HL-60/S4 treated with phorbol 12-myristate 13-acetate at 8.2 ng/mL for 4 days and 3 days (cell line): Measurements from ENCODE around the gene EBLN1.

Source experiments
- in situ Hi-C: fragments of 300-500 bp; cut with MboI; formaldehyde crosslinking; loops from 2 replicates; pipeline ENCODE4 v1.15.0; 2022; ENCODE audit warnings: low sequenced_read_pairs

Gene EBLN1

GRCh38 chr10:22217842-22218241 lies at the start of gene EBLN1:
TSS of gene EBLN1 (minus strand) at chr10:22218015. CDS start at chr10:22209983, 8,032 bp downstream.
- in situ Hi-C loops, result no loop called here

GRCh38 chr10:22265839-22266537 lies 48.2 kb upstream of the EBLN1 start:
- in situ Hi-C loops, result no loop called here

- in situ Hi-C loops, result no loop called here
Measured at GRCh38 chr10:22263106-22263505, 45.3 kb upstream of the EBLN1 start.

GRCh38 chr10:22259280-22259679 lies 41.5 kb upstream of the EBLN1 start:
- in situ Hi-C loops, result no loop called here

- in situ Hi-C loops, result no loop called here
Measured at GRCh38 chr10:22258471-22258870, 40.7 kb upstream of the EBLN1 start.

- in situ Hi-C loops, result no loop called here
Measured at GRCh38 chr10:22253580-22253882, 35.7 kb upstream of the EBLN1 start.

GRCh38 chr10:22252801-22253579 lies 35.2 kb upstream of the EBLN1 start:
- in situ Hi-C loops, result no loop called here

GRCh38 chr10:22252224-22252800 lies 34.5 kb upstream of the EBLN1 start:
- in situ Hi-C loops, result no loop called here

- in situ Hi-C loops, result no loop called here
Measured at GRCh38 chr10:22251751-22252223, 34.0 kb upstream of the EBLN1 start.

- in situ Hi-C loops, result no loop called here
Measured at GRCh38 chr10:22250897-22251660, 33.3 kb upstream of the EBLN1 start.

- in situ Hi-C loops, result no loop called here
Measured at GRCh38 chr10:22247636-22248035, 29.8 kb upstream of the EBLN1 start.

GRCh38 chr10:22246680-22247391 lies 29.0 kb upstream of the EBLN1 start:
- in situ Hi-C loops, result no loop called here

- in situ Hi-C loops, result no loop called here
Measured at GRCh38 chr10:22245567-22245966, 27.8 kb upstream of the EBLN1 start.

- in situ Hi-C loops, result no loop called here
Measured at GRCh38 chr10:22244855-22245254, 27.0 kb upstream of the EBLN1 start.

GRCh38 chr10:22244001-22244400 lies 26.2 kb upstream of the EBLN1 start:
- in situ Hi-C loops, result no loop called here

GRCh38 chr10:22243321-22243720 lies 25.5 kb upstream of the EBLN1 start:
- in situ Hi-C loops, result no loop called here

GRCh38 chr10:22231260-22231659 lies 13.4 kb upstream of the EBLN1 start:
- in situ Hi-C loops, result no loop called here

GRCh38 chr10:22230158-22230833 lies 12.5 kb upstream of the EBLN1 start:
- in situ Hi-C loops, result no loop called here

- in situ Hi-C loops, result no loop called here
Measured at GRCh38 chr10:22229802-22230157, 12.0 kb upstream of the EBLN1 start.
